ENCODE data around the gene MICU2.

MICU2 gene

DNA sequence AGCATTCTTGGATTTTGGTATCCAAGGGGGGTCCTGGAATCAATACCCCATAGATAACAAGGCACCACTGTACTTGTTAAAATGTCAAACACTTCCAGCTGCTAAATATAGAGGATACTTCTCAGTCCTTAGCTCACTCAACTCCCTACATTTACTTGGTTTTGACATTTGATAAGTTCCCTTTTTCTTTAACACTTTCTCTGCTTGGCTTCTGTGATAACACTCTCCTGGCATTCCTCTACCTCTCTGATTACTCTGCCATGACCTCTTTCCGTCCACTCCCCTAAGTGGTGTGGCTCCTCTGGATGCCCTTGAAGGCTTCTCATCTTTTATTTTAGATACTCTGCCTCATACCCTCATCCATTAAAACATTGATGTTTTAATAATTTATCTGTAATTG, 65.2 kb downstream of the MICU2 start:
- no peak for DNase-seq (ENCODE audit: low read depth)
- TF ChIP-seq, protein P1, sequence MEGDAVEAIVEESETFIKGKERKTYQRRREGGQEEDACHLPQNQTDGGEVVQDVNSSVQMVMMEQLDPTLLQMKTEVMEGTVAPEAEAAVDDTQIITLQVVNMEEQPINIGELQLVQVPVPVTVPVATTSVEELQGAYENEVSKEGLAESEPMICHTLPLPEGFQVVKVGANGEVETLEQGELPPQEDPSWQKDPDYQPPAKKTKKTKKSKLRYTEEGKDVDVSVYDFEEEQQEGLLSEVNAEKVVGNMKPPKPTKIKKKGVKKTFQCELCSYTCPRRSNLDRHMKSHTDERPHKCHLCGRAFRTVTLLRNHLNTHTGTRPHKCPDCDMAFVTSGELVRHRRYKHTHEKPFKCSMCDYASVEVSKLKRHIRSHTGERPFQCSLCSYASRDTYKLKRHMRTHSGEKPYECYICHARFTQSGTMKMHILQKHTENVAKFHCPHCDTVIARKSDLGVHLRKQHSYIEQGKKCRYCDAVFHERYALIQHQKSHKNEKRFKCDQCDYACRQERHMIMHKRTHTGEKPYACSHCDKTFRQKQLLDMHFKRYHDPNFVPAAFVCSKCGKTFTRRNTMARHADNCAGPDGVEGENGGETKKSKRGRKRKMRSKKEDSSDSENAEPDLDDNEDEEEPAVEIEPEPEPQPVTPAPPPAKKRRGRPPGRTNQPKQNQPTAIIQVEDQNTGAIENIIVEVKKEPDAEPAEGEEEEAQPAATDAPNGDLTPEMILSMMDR (IDR thresholded peaks at IDR 0.05; ENCODE audit: control insufficient read depth, extremely low read depth, insufficient read depth): no peak

DNA sequence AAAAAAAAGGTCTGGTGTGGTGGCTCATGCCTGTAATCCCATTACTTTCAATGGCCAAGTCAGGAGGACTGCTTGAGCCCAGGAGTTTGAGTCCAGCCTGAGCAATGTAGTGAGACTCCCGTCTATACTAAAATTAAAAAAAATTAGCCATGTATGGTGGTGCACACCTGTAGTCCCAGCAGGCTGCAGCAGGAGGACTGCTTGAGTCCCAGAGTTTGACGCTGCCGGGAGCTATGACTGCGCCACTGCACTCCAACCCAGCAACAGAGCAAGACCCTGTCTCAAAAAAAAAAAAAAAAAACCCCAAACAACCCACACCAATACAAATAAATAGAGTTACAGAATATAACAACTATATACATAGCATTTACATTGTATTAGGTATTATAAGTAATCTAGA, 65.7 kb downstream of the MICU2 start:
- no peak for DNase-seq (ENCODE audit: low read depth)
- TF ChIP-seq, protein P1 (IDR thresholded peaks at IDR 0.05; ENCODE audit: control insufficient read depth, extremely low read depth, insufficient read depth): no peak

More for the DNA sequence above, 65.2 kb downstream of the MICU2 start:
- no peak overlapping the region for H3K4me3 ChIP-seq (ENCODE audit: low read depth, low read length)

DNA sequence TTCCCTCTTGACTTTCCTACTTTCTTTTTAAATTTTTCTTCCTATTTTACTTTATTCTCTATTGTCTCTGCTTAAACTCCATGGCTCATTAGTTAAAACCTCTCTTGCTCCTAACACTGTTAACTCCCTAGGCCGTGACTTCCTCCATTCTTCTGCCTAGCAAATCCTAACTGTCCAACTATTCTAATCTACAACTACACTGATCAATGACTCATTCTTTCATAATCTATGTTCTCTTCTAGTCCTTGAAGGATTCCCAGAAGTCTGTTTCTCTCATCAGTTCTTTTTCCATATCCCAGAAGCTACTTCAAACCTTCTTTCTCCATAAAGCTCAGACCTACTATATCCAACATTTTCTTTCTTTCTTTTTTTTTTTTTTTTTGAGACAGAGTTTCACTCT, 66.9 kb downstream of the MICU2 start:
- TF ChIP-seq, protein P1 (IDR thresholded peaks at IDR 0.05; ENCODE audit: control insufficient read depth, extremely low read depth, insufficient read depth): no peak
- no peak overlapping the region for H3K4me3 ChIP-seq (ENCODE audit: low read depth, low read length)
- DNase-seq (ENCODE audit: low read depth): no peak

More for the DNA sequence above, 65.7 kb downstream of the MICU2 start:
- no peak overlapping the region for H3K4me3 ChIP-seq (ENCODE audit: low read depth, low read length)

DNA sequence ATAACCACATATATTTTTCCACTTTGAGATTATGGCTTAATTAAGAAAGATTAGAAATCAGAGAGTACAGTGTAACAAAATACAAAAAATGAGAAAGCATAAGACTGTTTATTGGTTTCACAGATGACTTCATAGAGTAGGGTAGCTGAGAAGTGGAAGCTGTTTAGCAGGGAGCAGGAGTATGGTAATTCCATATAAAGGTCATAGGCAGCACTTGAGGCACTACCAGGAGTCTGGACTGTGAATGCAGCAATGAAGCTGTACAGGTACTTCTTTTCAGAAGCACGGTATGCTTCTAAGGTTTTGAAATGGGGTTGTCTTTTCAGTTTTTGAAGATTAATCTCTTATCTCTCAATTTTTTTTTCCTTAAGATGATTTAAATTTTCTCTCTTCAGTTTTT, 69.2 kb downstream of the MICU2 start:
- no peak overlapping the region for H3K4me3 ChIP-seq (ENCODE audit: low read depth, low read length)
- TF ChIP-seq, protein P1 (IDR thresholded peaks at IDR 0.05; ENCODE audit: control insufficient read depth, extremely low read depth, insufficient read depth): no peak
- no peak for DNase-seq (ENCODE audit: low read depth)

DNA sequence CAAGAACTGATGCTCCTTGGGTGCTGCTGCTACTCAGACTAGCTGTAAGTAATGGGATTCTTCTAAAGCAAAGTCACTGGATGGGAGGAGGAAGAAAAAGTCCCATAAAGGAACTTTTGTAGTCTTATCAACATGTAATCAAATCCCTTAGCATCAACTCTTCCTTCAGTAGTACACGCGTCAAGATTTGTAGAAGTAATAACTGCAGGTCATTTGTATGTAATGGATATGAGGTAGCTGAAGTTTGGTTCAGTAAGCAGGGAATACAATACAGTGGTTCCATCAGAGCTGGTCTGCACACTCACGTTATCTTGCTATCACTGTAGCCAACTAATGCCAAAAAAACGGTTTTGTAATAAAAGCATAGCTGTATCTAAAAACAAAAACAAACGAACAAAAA, 72.5 kb downstream of the MICU2 start:
- DNase-seq (ENCODE audit: low read depth): no peak
- TF ChIP-seq, protein P1 (IDR thresholded peaks at IDR 0.05; ENCODE audit: control insufficient read depth, extremely low read depth, insufficient read depth): no peak

DNA sequence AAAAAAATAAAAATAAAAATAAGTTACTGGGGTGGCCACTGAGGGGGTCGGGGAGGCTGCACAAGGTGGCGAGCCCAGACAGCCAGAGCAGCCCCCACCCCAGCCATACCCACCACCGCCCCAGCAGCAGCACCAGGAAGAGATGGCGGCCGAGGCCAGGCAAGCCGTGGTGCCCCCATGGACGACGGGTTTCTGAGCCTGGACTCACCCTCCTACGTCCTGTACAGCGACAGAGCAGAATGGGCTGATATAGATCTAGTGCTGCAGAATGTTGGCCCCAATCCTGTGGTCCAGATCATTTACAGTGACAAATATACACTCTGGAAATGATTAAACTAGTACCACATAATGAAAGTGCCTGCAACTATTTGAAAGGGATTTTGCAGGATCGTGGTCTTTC, 73.3 kb downstream of the MICU2 start:
- TF ChIP-seq, protein P1 (IDR thresholded peaks at IDR 0.05; ENCODE audit: control insufficient read depth, extremely low read depth, insufficient read depth): no peak
- no peak for DNase-seq (ENCODE audit: low read depth)
- H3K4me3 ChIP-seq (ENCODE audit: low read depth, low read length): no peak overlapping the region

More for the DNA sequence above, 72.5 kb downstream of the MICU2 start:
- H3K4me3 ChIP-seq (ENCODE audit: low read depth, low read length): no peak overlapping the region

DNA sequence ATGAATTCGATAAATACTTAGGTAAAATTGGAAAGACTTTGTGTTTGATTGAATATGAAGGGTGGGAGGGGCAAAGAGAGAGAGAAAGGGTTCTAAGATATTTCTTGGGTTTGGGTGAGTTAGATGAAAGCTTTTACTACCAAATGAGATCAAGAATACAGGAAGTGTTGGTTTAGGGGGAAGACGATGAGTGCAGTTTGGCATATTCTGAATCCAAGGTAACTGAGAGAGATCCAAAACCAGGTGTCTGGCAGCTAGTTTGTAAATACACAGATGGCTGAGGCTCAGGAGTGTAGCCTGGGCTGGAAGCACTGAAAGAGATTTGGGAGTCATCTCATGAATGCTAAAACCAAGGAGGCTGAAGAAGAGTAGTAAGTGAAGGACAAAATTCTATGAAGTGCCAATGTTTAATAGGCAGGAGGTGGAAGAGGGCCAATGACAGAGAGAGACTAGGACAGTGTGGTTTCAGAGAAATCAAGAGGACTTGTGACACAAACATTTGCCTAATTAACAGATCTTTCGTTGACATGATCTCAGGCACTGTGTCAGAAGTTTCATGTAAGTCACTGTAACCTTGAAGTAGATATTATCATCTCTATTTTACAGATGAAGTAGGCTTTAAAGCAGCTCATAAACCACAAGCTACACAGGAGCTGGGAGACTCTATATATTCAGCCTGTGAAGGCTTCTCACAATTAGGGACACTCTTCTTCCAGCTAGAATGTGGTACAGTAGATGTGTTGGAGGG, 74.7 kb downstream of the MICU2 start:
- H3K4me3 ChIP-seq (ENCODE audit: low read depth, low read length): no peak overlapping the region

More for the DNA sequence above, 74.7 kb downstream of the MICU2 start:
- TF ChIP-seq, protein P1 (IDR thresholded peaks at IDR 0.05; ENCODE audit: control insufficient read depth, extremely low read depth, insufficient read depth): no peak
- no peak for DNase-seq (ENCODE audit: low read depth)
